SU-DHL-6 (cell line): ENCODE data around the gene TSACC.

Experiments
- H2AFZ ChIP-seq: fragments of 200-600 bp; sonication (generic); 2 replicates; pipeline ENCODE4 v1.6.1; 2014; ENCODE audit warnings: low read depth, mild to moderate bottlenecking, moderate library complexity, mixed read lengths, antibody characterized with exemption, low read length; ENCODE audit not compliant: severe bottlenecking
- H3F3A ChIP-seq: fragments of 200-600 bp; shearing (Covaris generic); 2 replicates; pipeline ENCODE4 v1.6.0; 2016; ENCODE audit warnings: antibody characterized with exemption, mild to moderate bottlenecking; ENCODE audit not compliant: insufficient read depth
- H3K27ac ChIP-seq: fragments of 200-600 bp; sonication (generic); 2 replicates; pipeline ENCODE4 v1.5.1; 2016; ENCODE audit warnings: low read depth, mild to moderate bottlenecking, low read length, moderate library complexity, mixed read lengths
- H3K27me3 ChIP-seq: fragments of 200-600 bp; sonication (generic), shearing (Covaris generic); 2 replicates; pipeline ENCODE4 v1.6.0; 2014; ENCODE audit warnings: mild to moderate bottlenecking, low read length
- H3K36me3 ChIP-seq: fragments of 200-600 bp; sonication (generic); 2 replicates; pipeline ENCODE4 v1.6.1; 2014; ENCODE audit warnings: mild to moderate bottlenecking, low read length, mixed read lengths
- H3K4me2 ChIP-seq: fragments of 300-600, 200-600 bp; shearing (Covaris generic), sonication (generic); 2 replicates; pipeline ENCODE4 v1.6.0; 2014; ENCODE audit warnings: low read length, low read depth, mild to moderate bottlenecking; ENCODE audit not compliant: poor library complexity, severe bottlenecking
- H3K4me3 ChIP-seq: fragments of 200-600 bp; sonication (generic); 2 replicates; pipeline ENCODE4 v1.5.1; 2014; ENCODE audit warnings: antibody characterized with exemption, low read length, mild to moderate bottlenecking, mixed read lengths; ENCODE audit not compliant: insufficient read depth, poor library complexity, severe bottlenecking
- H3K79me2 ChIP-seq: fragments of 200-600 bp; sonication (generic); 2 replicates; pipeline ENCODE4 v1.6.1; 2014; ENCODE audit warnings: mild to moderate bottlenecking, low read length, moderate library complexity; ENCODE audit not compliant: insufficient read depth
- H3K9ac ChIP-seq: fragments of 200-600 bp; sonication (generic); 2 replicates; pipeline ENCODE4 v1.7.0; 2014; ENCODE audit warnings: mild to moderate bottlenecking, low read length
- H3K9me2 ChIP-seq: fragments of 200-600 bp; sonication (generic); replicated peaks from 2 replicates; pipeline ENCODE4 v1.6.1; 2014; ENCODE audit warnings: low read length; ENCODE audit not compliant: insufficient read depth
- H3K9me3 ChIP-seq: fragments of 200-600 bp; sonication (generic); 2 replicates; pipeline ENCODE4 v1.6.1; 2014; ENCODE audit warnings: low read length, mixed read lengths; ENCODE audit not compliant: insufficient read depth
- H4K20me1 ChIP-seq: fragments of 200-600 bp; sonication (generic); 2 replicates; pipeline ENCODE4 v1.6.1; 2014; ENCODE audit warnings: low read depth, mild to moderate bottlenecking, antibody characterized with exemption, low read length, moderate library complexity, mixed read lengths
- CTCF ChIP-seq: fragments of 200-600 bp; sonication (generic); IDR thresholded peaks from one replicate; pipeline ENCODE4 v1.5.1; 2017; ENCODE audit warnings: antibody characterized with exemption, mild to moderate bottlenecking, low read length, moderate library complexity; ENCODE audit not compliant: insufficient read depth, poor library complexity, severe bottlenecking
- EZH2phosphoT487 ChIP-seq: fragments of 200-600 bp; sonication (generic), shearing (Covaris generic); conservative IDR thresholded peaks from 2 replicates; pipeline ENCODE4 v1.6.1; 2018; ENCODE audit warnings: mild to moderate bottlenecking, antibody characterized with exemption, low read length, moderate library complexity, mixed read lengths

Gene TSACC

GRCh38 chr1:156371553-156372264, 33.4 kb downstream of the TSACC start:
- H4K20me1 ChIP-seq: no peaks in the 10 kb centered on the region
- no peaks in the 10 kb centered on the region for H3F3A ChIP-seq
- no peak overlapping the region for H3K4me3 ChIP-seq
- no peaks in the 10 kb centered on the region for H3K9me3 ChIP-seq
- no peaks in the 10 kb centered on the region for H3K79me2 ChIP-seq
- no peak for TF ChIP-seq EZH2phosphoT487
- no peak for TF ChIP-seq CTCF
- H3K9me2 ChIP-seq: no peaks in the 10 kb centered on the region
- H3K4me2 ChIP-seq: no peak overlapping the region
- H3K36me3 ChIP-seq: no peaks in the 10 kb centered on the region
- no peak overlapping the region for H3K27ac ChIP-seq
- H3K27me3 ChIP-seq: no peaks in the 10 kb centered on the region
- H2AFZ ChIP-seq: no peak overlapping the region
- H3K9ac ChIP-seq: no peak overlapping the region

GRCh38 chr1:156372265-156372586, 33.9 kb downstream of the TSACC start:
- Histone ChIP-seq H3K36me3 (no peaks in the 10 kb centered on the region), H3K4me2 (no peak overlapping the region), H2AFZ (no peak overlapping the region), H3K9me3 (no peaks in the 10 kb centered on the region), H3K9me2 (no peaks in the 10 kb centered on the region), H4K20me1 (no peaks in the 10 kb centered on the region), H3K9ac (no peak overlapping the region), H3K27ac (no peak overlapping the region), H3K4me3 (no peak overlapping the region), H3K27me3 (no peaks in the 10 kb centered on the region), H3K79me2 (no peaks in the 10 kb centered on the region), H3F3A (no peaks in the 10 kb centered on the region)
- TF ChIP-seq CTCF: no peak
- no peak for TF ChIP-seq EZH2phosphoT487

- no peak overlapping the region for H2AFZ ChIP-seq
- no peaks in the 10 kb centered on the region for H3K27me3 ChIP-seq
- no peak overlapping the region for H3K4me2 ChIP-seq
- no peaks in the 10 kb centered on the region for H3K9me2 ChIP-seq
- H3K9me3 ChIP-seq: no peaks in the 10 kb centered on the region
- H3K9ac ChIP-seq: no peak overlapping the region
- no peak overlapping the region for H3K4me3 ChIP-seq
- H3F3A ChIP-seq: no peaks in the 10 kb centered on the region
- H3K27ac ChIP-seq: no peak overlapping the region
- H3K36me3 ChIP-seq: no peaks in the 10 kb centered on the region
- no peak for TF ChIP-seq CTCF
- no peak for TF ChIP-seq EZH2phosphoT487
- no peaks in the 10 kb centered on the region for H3K79me2 ChIP-seq
- no peaks in the 10 kb centered on the region for H4K20me1 ChIP-seq
These were observed 34.5 kb downstream of the TSACC start for GRCh38 chr1:156372876-156373275.
